HepG2 (cell line): ENCODE results near the gene EXOC3L4. TPM values are rescaled to one million over a fixed set of nuclear protein-coding genes. Genes with fewer than 3 reads are reported as not detected.

ENCODE experiments used
- ATAC-seq: fragments of 200-7000 bp; cut with Tn5 transposase; 3 replicates; pipeline ENCODE4 v1.9.1; 2020; ENCODE audit warnings: mild to moderate bottlenecking, moderate library complexity
- BruUV-seq: library from RNA; stranded (reverse); fragments of 400-500 nt; replicated peaks from 2 replicates; lab custom pipeline; 2021; lab: Mats Ljungman, UMichigan
- CTCF ChIA-PET: fragments of 300-600 bp; formaldehyde crosslinking; extraction: SDS; loops from one replicate; lab custom pipeline; 2021; ENCODE audit warnings: low total read pairs, inconsistent platforms, low intra/inter-chr PET ratio; lab: Yijun Ruan, JAX
- POLR2A ChIA-PET: fragments of 350-600 bp; sonication (Branson Sonifier 250); formaldehyde crosslinking; loops from one replicate; lab custom pipeline; 2020; ENCODE audit warnings: antibody characterized with exemption, inconsistent platforms; lab: Yijun Ruan, JAX
- DNase-seq: peaks from one replicate; pipeline ENCODE4 v3.0.0-alpha.2; 2015; ENCODE audit warnings: low spot score
- FAIRE-seq: peaks from 3 replicates; lab custom pipeline; 2011; peaks lifted over from hg19 to GRCh38; lab: Jason Lieb, UNC
- H2AFZ ChIP-seq: one replicate; pipeline ENCODE4 v1.6.1; 2011; ENCODE audit warnings: low read length, inconsistent platforms
- H3K27ac ChIP-seq: fragments of 300-600 bp; 3 replicates; pipeline ENCODE4 v1.8.0; 2011; ENCODE audit warnings: mixed run types, mild to moderate bottlenecking, mixed read lengths, low read length, inconsistent platforms; ENCODE audit not compliant: insufficient read depth; ENCODE audit errors: extremely low read length
- H3K27me3 ChIP-seq, 2 experiments: fragments of 200-600 bp in 1 of 2; 2 replicates in 1 of 2; 3 replicates in 1 of 2; pipeline versions ENCODE4 v1.6.0 to v1.8.0; 2011; ENCODE audit warnings: low read length in 2 of 2, mild to moderate bottlenecking in 2 of 2, moderate library complexity in 2 of 2, inconsistent platforms in 1 of 2; ENCODE audit not compliant: insufficient read depth in 2 of 2, control insufficient read depth in 1 of 2
- H3K36me3 ChIP-seq, 2 experiments: fragments of 200-600 bp in 1 of 2; replicated peaks in 1 of 2; 2 replicates in 1 of 2; 3 replicates in 1 of 2; pipeline versions ENCODE4 v1.5.1 to v1.8.0; 2011; ENCODE audit warnings: low read length in 2 of 2, inconsistent platforms in 1 of 2; ENCODE audit not compliant: insufficient read depth in 2 of 2, control insufficient read depth in 1 of 2
- H3K4me1 ChIP-seq: 2 replicates; pipeline ENCODE4 v1.5.1; 2012; ENCODE audit warnings: low read length, inconsistent platforms; ENCODE audit not compliant: insufficient read depth
- H3K4me2 ChIP-seq: 2 replicates; pipeline ENCODE4 v1.6.0; 2011; ENCODE audit warnings: low read depth, low read length, inconsistent platforms
- H3K4me3 ChIP-seq, 3 experiments: fragments of 200-600 bp in 1 of 3; sonication (generic), shearing (Covaris generic) in 1 of 3; replicated peaks in 1 of 3; 2 replicates each; pipeline ENCODE4 v1.5.1; 2011 to 2016; ENCODE audit warnings: low read length in 3 of 3, inconsistent platforms in 2 of 3, low read depth in 2 of 3, mild to moderate bottlenecking in 2 of 3, control low read depth in 1 of 3, mixed read lengths in 1 of 3; ENCODE audit not compliant: insufficient read depth in 1 of 3
- H3K79me2 ChIP-seq: one replicate; pipeline ENCODE4 v1.6.1; 2011; ENCODE audit warnings: low read length, inconsistent platforms; ENCODE audit not compliant: insufficient read depth
- H3K9ac ChIP-seq: 2 replicates; pipeline ENCODE4 v1.6.0; 2011; ENCODE audit warnings: mild to moderate bottlenecking, low read depth, low read length, inconsistent platforms; ENCODE audit not compliant: insufficient read depth
- H3K9me3 ChIP-seq: 2 replicates; pipeline ENCODE4 v1.5.1; 2012; ENCODE audit warnings: mild to moderate bottlenecking, low read length
- H4K20me1 ChIP-seq: 2 replicates; pipeline ENCODE4 v1.6.0; 2011; ENCODE audit warnings: inconsistent platforms, mild to moderate bottlenecking, low read length, moderate library complexity; ENCODE audit not compliant: insufficient read depth
- NFKBIZ ChIP-seq: IDR thresholded peaks from 2 replicates; pipeline ENCODE4 v1.6.1; 2018; ENCODE audit warnings: missing genetic modification reagents, missing compliant biosample characterization
- PRPF4 ChIP-seq: fragments of 200-400 bp; formaldehyde crosslinking; IDR thresholded peaks from 2 replicates; pipeline ENCODE4 v1.6.1; 2016; ENCODE audit warnings: low read length, low read depth; ENCODE audit not compliant: poor library complexity, severe bottlenecking
- SAFB2 ChIP-seq: sonication (generic); formaldehyde crosslinking; IDR thresholded peaks from 2 replicates; pipeline ENCODE4 v1.5.1; 2020; ENCODE audit warnings: missing genetic modification reagents, low read depth, mild to moderate bottlenecking, borderline replicate concordance
- U2AF2 ChIP-seq: fragments of 200-400 bp; formaldehyde crosslinking; IDR thresholded peaks from 2 replicates; pipeline ENCODE4 v1.6.1; 2017; ENCODE audit warnings: low read depth, mild to moderate bottlenecking, low read length
- ZBTB49 ChIP-seq: sonication (generic); formaldehyde crosslinking; IDR thresholded peaks from 2 replicates; pipeline ENCODE4 v1.4.0; 2020; ENCODE audit warnings: missing genetic modification reagents, borderline replicate concordance
- ZNF296 ChIP-seq: sonication (generic); formaldehyde crosslinking; conservative IDR thresholded peaks from 2 replicates; pipeline ENCODE4 v1.5.0; 2020; ENCODE audit warnings: mild to moderate bottlenecking, missing genetic modification reagents
- ZNF629 ChIP-seq: sonication (generic); formaldehyde crosslinking; conservative IDR thresholded peaks from 2 replicates; pipeline ENCODE4 v1.5.0; 2020; ENCODE audit warnings: missing genetic modification reagents
- WGBS: methylation state at CpG from one replicate; pipeline ENCODE4 v1.1.6; 2017; ENCODE audit warnings: low lambda C conversion rate; 5-methylcytosine and 5-hydroxymethylcytosine counted together
- in situ Hi-C: cut with HindIII; loops from 2 replicates; pipeline ENCODE4 v1.10.0; 2017; ENCODE audit warnings: low pct_unique_long_range_greater_than_20kb; ENCODE audit not compliant: extremely low pct_ligation_motif_present
- intact Hi-C: fragments of 100-400 bp; cut with micrococcal nuclease; formaldehyde crosslinking; loops from one replicate; pipeline ENCODE4 v1.10.0; 2022; ENCODE audit not compliant: unreplicated experiment
- polyA plus RNA-seq, 8 experiments: library from polyadenylated mRNA; depleted of rRNA in 3 of 8; stranded (reverse) in 7 of 8; unstranded in 1 of 8; fragments of >200 nt; fragmentation: Illumina TruSeq in 4 of 8; extraction: Trizol in 4 of 8; gene quantifications; 2 replicates each; pipeline versions ENCODE4 v1.2.1 to v1.2.3, GENCODE V29; 2011 to 2016; ENCODE audit warnings: low read depth in 4 of 8, missing spikeins in 1 of 8, mixed read lengths in 1 of 8; ENCODE audit not compliant: insufficient read depth in 1 of 8
- total RNA-seq, 5 experiments: library from RNA; depleted of rRNA; stranded (reverse); fragments of >200 nt; fragmentation: Illumina TruSeq; extraction: Trizol; gene quantifications; 2 replicates each; pipeline ENCODE4 v1.2.3, GENCODE V29; 2016; ENCODE audit warnings: low read depth in 1 of 5

Gene EXOC3L4
- total and polyA plus RNA-seq, 2 of the 13 experiments (the other 11 are each of a cell fraction or from before 2014, with no cell fraction given): 11.8 to 27.0 TPM

DNA sequence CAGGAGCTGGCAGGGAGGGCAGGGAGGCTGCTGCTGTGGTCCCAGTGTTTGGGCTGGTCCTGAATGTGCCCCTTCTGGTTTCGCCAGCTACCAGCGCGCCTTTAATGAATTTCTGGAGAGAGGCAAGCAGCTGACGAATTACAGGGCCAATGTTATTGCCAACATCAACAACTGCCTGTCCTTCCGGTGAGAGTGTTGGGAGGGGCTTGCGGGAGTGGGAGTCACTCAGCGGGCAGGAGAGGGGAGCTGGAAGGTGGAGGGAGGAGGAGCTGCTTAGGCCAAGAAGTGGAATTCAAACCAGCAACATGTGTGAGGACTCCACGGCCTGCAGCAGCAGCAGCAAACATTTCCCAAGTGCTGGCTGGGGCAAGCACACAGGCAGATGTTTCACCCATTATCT lies 36.4 kb downstream of the EXOC3L4 start:
- 62% methylated on average over 8 of the region's 8 CpGs for WGBS
- CTCF ChIA-PET: no interaction called here
- no peak overlapping the region for H3K27ac ChIP-seq
- no peaks in the 10 kb centered on the region; the same call in 1 of the 2 replicates for H4K20me1 ChIP-seq
- no peaks in the 10 kb centered on the region for H3K79me2 ChIP-seq
- no peaks in the 10 kb centered on the region for H3K36me3 ChIP-seq
- TF ChIP-seq ZNF296 (CRISPR knock-in tag) (no peak), NFKBIZ (no peak), U2AF2 (no peak), ZNF629 (no peak), ZBTB49 (no peak), PRPF4 (no peak), SAFB2 (CRISPR knock-in tag) (no peak)
- TF ChIP-seq, all 625 proteins: peak for 0
- in situ Hi-C loops: no loop called here
- no peak overlapping the region for H3K9ac ChIP-seq
- intact Hi-C loops: no loop called here
- H3K4me2 ChIP-seq: no peak overlapping the region
- POLR2A ChIA-PET: no interaction called here
- no peak for DNase-seq
- BruUV-seq: no TSS peak
- no peak for FAIRE-seq
- no peak overlapping the region for H3K4me3 ChIP-seq
- no peaks in the 10 kb centered on the region for H3K9me3 ChIP-seq
- no peak for ATAC-seq
- H3K4me1 ChIP-seq: peaks cover 39% of the 10 kb centered on the region
- no peak overlapping the region for H2AFZ ChIP-seq
- peaks cover 6 to 46% of the 10 kb centered on the region in 2 experiments; a peak in 4 of 5 replicates for H3K27me3 ChIP-seq
